ENCODE data around the gene ALPK3.
A peak's percentile ranks its signal among the peaks of the same experiment; 100 is the strongest.

ALPK3 gene

DNA sequence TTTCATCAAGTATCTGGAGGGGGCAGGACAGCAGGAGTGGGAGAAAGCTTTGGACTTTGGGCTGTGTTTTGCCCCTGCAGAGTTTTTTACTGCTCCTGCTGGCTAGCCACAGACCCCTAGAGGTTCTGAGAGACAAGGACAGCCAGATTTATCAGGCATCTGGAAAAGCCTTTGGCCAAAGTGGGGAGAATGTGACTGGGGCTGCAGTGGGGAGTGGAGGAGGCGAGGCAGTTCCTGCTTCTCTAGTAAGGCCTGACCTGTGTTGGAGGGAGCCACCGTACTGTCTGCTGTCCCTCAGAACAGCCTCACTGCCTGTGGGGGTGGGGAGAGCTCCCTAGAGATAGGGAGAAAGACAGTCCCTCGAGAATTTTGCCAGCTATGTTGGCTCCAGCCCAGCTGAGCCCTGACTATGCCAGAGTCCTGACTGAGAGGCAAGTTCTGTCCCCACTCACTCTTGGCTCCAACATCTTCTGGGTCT is 2.2 kb downstream of the ALPK3 start:
- no peak overlapping the region for H3K4me3 ChIP-seq (ENCODE audit: low read length)
- H3K4me2 ChIP-seq (ENCODE audit: low read length), result no peak overlapping the region
- no peak overlapping the region for H2AFZ ChIP-seq (ENCODE audit: low read depth, low read length)
- H3K27ac ChIP-seq (ENCODE audit: low read length), result no peak overlapping the region
- no peaks in the 10 kb centered on the region for H3K36me3 ChIP-seq (replicated peaks; ENCODE audit: low read depth, low read length)
- H3K9me3 ChIP-seq (ENCODE audit: insufficient read depth, low read length), result no peaks in the 10 kb centered on the region
- no peaks in the 10 kb centered on the region for H3K79me2 ChIP-seq (ENCODE audit: low read length)
- H3K4me1 ChIP-seq (ENCODE audit: low read length), result peaks cover 9% of the 10 kb centered on the region
- TF ChIP-seq, protein P1, sequence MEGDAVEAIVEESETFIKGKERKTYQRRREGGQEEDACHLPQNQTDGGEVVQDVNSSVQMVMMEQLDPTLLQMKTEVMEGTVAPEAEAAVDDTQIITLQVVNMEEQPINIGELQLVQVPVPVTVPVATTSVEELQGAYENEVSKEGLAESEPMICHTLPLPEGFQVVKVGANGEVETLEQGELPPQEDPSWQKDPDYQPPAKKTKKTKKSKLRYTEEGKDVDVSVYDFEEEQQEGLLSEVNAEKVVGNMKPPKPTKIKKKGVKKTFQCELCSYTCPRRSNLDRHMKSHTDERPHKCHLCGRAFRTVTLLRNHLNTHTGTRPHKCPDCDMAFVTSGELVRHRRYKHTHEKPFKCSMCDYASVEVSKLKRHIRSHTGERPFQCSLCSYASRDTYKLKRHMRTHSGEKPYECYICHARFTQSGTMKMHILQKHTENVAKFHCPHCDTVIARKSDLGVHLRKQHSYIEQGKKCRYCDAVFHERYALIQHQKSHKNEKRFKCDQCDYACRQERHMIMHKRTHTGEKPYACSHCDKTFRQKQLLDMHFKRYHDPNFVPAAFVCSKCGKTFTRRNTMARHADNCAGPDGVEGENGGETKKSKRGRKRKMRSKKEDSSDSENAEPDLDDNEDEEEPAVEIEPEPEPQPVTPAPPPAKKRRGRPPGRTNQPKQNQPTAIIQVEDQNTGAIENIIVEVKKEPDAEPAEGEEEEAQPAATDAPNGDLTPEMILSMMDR (IDR thresholded peaks at IDR 0.05; ENCODE audit: low read depth, low read length), result no peak
- no peak for TF ChIP-seq EZH2phosphoT487 (IDR thresholded peaks at IDR 0.05; ENCODE audit: low read depth)
- H4K20me1 ChIP-seq (ENCODE audit: insufficient read depth, low read length), result no peaks in the 10 kb centered on the region
- H3K27me3 ChIP-seq (ENCODE audit: low read depth, low read length), result no peaks in the 10 kb centered on the region
- H3K9ac ChIP-seq (ENCODE audit: low read length), result no peak overlapping the region

DNA sequence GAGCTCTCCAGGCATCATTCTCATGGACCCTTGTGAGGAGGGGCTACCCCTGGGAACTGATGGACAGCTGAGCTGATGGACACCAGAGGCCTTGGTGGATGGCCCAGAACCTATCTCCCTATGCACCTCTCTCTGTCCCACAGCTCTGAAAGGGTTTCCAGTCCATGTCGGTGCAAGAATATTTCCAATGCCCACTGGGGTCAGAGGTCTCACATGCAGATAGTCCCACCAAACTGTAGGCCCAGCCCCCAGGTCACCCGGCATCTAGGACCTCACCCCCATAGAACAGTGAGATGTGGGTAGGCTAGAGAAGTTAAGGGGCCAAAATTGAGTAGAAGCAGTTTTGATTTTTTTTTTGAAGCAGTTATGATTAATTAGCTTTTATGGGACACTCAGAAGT is 2.6 kb downstream of the ALPK3 start:
- Histone ChIP-seq H3K27ac (ENCODE audit: low read length) (no peak overlapping the region), H3K4me1 (ENCODE audit: low read length) (peaks cover 7% of the 10 kb centered on the region), H3K4me3 (ENCODE audit: low read length) (no peak overlapping the region), H2AFZ (ENCODE audit: low read depth, low read length) (no peak overlapping the region), H3K79me2 (ENCODE audit: low read length) (no peaks in the 10 kb centered on the region), H3K27me3 (ENCODE audit: low read depth, low read length) (no peaks in the 10 kb centered on the region), H3K9me3 (ENCODE audit: insufficient read depth, low read length) (no peaks in the 10 kb centered on the region), H3K36me3 (replicated peaks; ENCODE audit: low read depth, low read length) (no peaks in the 10 kb centered on the region), H4K20me1 (ENCODE audit: insufficient read depth, low read length) (no peaks in the 10 kb centered on the region), H3K4me2 (ENCODE audit: low read length) (no peak overlapping the region), H3K9ac (ENCODE audit: low read length) (no peak overlapping the region)
- no peak for TF ChIP-seq EZH2phosphoT487 (IDR thresholded peaks at IDR 0.05; ENCODE audit: low read depth)
- TF ChIP-seq, protein P1 (IDR thresholded peaks at IDR 0.05; ENCODE audit: low read depth, low read length), result no peak

DNA sequence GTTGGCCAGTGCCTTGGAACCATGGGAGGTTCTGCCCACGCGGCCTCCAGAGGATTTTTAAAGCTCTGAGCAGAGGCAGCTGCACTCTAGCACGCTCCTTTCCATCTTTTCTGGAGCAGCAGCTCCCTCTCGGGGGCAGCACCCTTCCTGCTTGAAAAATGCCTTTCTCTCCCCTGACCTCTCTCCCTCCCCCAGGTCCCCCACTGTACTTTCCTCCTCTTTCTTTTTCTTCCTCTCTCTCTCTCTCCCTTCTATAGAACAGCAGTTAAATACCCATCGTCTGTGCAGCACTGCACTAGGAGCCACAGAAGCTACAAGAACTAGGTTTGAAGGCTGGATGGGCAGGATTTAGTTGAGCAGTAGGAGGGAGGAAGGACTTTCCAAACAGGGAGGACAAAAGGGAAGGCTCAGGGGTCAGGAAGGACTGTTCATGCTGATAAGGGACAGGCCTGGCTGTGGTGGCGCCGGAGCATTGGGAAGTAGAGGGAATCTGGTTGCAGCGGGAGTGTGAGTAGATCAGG is 4.4 kb downstream of the ALPK3 start:
- no peaks in the 10 kb centered on the region for H4K20me1 ChIP-seq (ENCODE audit: insufficient read depth, low read length)
- H3K27me3 ChIP-seq (ENCODE audit: low read depth, low read length), result no peaks in the 10 kb centered on the region
- no peaks in the 10 kb centered on the region for H3K79me2 ChIP-seq (ENCODE audit: low read length)
- H3K4me3 ChIP-seq (ENCODE audit: low read length), result no peak overlapping the region
- no peak overlapping the region for H3K4me2 ChIP-seq (ENCODE audit: low read length)
- no peak overlapping the region for H3K9ac ChIP-seq (ENCODE audit: low read length)
- TF ChIP-seq EZH2phosphoT487 (IDR thresholded peaks at IDR 0.05; ENCODE audit: low read depth), result no peak
- TF ChIP-seq, protein P1 (IDR thresholded peaks at IDR 0.05; ENCODE audit: low read depth, low read length), result peak; percentile 34; the same call in 1 of the 2 replicates
- no peak overlapping the region for H2AFZ ChIP-seq (ENCODE audit: low read depth, low read length)
- H3K4me1 ChIP-seq (ENCODE audit: low read length), result peaks cover 2% of the 10 kb centered on the region; the same call in 1 of the 2 replicates
- H3K27ac ChIP-seq (ENCODE audit: low read length), result no peak overlapping the region
- no peaks in the 10 kb centered on the region for H3K36me3 ChIP-seq (replicated peaks; ENCODE audit: low read depth, low read length)
- no peaks in the 10 kb centered on the region for H3K9me3 ChIP-seq (ENCODE audit: insufficient read depth, low read length)

DNA sequence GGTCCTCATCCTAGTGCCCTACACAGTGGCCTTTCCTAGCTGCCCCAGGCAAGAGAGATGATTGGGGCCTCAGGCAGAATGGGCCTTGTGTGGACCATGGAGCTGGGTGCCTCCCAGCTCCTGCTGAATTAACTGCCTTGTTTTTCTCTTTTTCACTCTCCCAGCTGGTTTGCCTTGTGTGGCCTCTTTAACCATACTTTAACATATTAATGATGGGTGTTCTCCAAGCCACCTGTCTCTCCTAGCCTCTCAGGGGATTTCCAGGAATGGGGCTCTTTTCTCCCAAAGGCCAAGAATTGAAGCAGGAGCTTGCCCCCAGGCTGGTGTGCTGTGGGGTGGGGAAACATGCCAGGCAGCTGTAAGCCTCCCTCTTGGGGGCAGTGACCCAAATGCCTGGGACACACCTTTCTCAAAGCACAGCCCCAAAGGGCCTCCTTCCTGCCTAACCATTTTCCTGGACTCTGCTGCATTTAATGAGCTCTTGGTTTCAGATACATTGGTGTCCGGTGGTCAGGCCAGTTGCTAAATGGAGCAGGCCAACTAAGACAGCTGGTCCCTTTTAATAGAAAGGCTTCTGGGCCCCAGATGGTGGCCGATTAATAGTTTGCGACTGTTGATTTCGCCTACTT is 5.6 kb downstream of the ALPK3 start:
- H3K36me3 ChIP-seq (replicated peaks; ENCODE audit: low read depth, low read length), result no peaks in the 10 kb centered on the region
- H4K20me1 ChIP-seq (ENCODE audit: insufficient read depth, low read length), result no peaks in the 10 kb centered on the region
- H3K79me2 ChIP-seq (ENCODE audit: low read length), result no peaks in the 10 kb centered on the region
- peaks cover 4% of the 10 kb centered on the region; the same call in 1 of the 2 replicates for H3K4me1 ChIP-seq (ENCODE audit: low read length)
- TF ChIP-seq, protein P1 (IDR thresholded peaks at IDR 0.05; ENCODE audit: low read depth, low read length), result no peak
- TF ChIP-seq EZH2phosphoT487 (IDR thresholded peaks at IDR 0.05; ENCODE audit: low read depth), result no peak
- H3K27ac ChIP-seq (ENCODE audit: low read length), result no peak overlapping the region
- no peak overlapping the region for H3K4me2 ChIP-seq (ENCODE audit: low read length)
- H3K27me3 ChIP-seq (ENCODE audit: low read depth, low read length), result no peaks in the 10 kb centered on the region
- no peak overlapping the region for H3K9ac ChIP-seq (ENCODE audit: low read length)
- H2AFZ ChIP-seq (ENCODE audit: low read depth, low read length), result no peak overlapping the region
- H3K9me3 ChIP-seq (ENCODE audit: insufficient read depth, low read length), result no peaks in the 10 kb centered on the region
- H3K4me3 ChIP-seq (ENCODE audit: low read length), result no peak overlapping the region
